Superior temporal gyrus (tissue), 1 donor: ENCODE data around the gene RUNX3.

Experiments used
- DNase-seq: peaks from one replicate; pipeline ENCODE4 v3.0.0-alpha.2; 2016; ENCODE audit errors: extremely low spot score

Gene RUNX3

DNA sequence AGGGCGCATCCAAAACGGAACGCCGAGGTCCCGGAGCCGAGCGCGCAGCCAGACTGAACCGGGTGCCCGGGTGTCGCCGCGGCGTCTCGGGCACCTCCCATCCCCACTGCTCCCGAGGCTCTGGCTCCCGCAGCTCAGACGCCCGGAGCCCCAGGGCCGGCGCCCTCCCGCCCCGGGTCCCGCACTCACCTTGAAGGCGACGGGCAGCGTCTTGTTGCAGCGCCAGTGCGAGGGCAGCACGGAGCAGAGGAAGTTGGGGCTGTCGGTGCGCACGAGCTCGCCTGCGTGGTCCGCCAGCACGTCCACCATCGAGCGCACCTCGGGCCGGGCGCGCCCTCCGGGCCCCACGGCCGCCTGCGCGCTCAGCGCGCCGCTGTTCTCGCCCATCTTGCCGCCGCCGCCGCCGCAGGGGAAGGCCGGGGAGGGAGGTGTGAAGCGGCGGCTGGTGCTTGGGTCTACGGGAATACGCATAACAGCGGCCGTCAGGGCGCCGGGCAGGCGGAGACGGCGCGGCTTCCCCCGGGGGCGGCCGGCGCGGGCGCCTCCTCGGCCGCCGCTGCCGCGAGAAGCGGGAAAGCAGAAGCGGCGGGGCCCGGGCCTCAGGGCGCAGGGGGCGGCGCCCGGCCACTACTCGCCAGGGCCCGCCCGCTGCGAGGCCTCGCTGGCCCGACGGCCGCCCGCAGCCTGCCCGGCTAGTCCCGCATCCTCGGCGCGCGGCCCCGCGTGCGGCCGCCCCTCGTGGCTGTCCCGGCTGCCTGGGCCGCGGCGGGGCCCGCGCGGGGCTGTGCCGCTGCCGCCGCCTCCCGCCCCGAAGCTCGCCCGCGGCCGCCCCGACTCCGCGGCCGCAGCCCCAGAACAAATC, 447 bp downstream of the RUNX3 start:
- DNase-seq, result no peak

GRCh38 chr1:24928689-24929397, 1.2 kb downstream of the RUNX3 start:
- DNase-seq, result no peak

DNA sequence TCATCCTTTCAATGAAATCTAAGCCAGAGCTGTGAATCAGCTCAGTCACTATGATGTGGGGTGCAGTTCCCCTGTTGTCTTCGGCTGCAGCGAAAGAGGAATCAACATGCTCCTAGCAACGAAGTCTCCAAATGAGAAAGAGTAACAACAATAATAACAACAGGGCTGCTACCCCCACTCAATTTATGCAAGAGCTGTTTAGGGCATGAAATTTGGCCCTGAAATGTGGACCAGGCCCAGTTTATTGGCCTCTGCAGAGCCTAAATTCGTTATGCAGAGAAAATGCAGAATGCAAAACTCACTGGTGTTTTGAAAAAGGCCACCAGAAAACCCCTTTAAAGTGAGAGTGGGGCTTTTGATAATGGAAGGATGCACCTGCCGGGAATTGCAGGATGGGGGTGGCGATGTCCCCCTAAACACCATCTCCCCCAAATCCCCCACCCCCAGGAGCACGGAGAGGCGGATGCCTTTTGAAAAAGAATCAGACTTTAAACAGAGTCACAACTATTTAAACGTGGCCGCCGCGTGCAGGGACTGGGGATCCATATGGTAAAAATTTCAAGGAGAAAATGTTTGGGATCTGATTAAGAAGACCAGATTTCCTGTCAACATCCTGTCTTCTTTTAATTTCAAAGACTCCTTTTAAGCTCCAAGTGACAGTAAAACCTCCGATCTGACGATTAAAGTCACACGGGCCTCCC, 1.9 kb downstream of the RUNX3 start:
- no peak for DNase-seq

DNA sequence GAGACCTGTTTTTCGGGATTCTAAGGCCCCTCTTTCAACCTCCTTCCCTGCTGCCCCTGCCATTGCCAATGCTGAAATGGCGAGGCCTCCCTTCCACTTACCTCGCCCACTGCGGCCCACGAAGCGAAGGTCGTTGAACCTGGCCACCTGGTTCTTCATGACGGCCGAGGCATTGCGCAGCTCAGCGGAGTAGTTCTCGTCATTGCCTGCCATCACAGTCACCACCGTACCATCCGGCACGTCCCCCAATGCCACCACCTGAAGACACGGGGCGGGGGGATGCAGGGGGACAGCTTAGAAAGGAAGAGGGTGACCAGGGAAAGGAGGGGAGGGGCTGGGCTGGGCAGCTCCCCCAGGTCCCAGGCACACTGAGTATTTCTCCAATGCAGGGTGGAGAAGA, 2.6 kb downstream of the RUNX3 start:
- no peak for DNase-seq

DNA sequence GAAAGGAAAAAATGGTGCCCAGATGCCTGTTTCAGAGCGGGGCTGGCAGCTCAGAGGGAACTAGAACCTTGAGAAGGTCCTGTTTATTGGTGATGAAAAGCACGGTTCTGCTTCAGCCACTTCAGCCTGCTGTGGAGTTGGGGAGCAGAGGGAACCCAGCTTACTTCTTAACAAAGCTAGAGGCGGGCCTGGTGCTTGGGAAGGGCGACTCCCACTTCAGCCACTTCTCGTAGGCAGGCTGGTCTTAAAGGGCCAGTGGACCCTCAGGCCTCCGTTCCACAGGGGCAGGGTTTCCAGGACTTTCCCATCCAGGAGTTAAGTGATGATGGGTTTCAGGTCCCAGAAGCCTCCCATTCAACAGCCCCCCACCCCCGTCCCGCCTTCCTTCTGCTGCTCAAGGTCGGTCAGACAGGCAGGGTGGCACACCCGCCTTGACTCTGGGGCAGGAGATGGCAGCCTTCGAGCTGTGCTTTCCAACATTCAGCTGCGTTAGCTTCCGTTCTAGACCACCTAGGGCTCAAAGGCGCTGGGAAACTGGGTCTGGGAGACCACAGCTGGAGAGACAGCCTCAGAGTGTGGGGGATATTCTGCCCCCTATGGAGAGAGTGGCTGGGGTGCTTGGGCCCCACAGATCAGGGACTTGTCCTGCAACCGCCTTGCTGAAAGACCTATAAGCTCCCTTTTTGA, 3.4 kb downstream of the RUNX3 start:
- no peak for DNase-seq

- DNase-seq, result no peak
Measured at GRCh38 chr1:24925963-24926362, 4.1 kb downstream of the RUNX3 start.

DNA sequence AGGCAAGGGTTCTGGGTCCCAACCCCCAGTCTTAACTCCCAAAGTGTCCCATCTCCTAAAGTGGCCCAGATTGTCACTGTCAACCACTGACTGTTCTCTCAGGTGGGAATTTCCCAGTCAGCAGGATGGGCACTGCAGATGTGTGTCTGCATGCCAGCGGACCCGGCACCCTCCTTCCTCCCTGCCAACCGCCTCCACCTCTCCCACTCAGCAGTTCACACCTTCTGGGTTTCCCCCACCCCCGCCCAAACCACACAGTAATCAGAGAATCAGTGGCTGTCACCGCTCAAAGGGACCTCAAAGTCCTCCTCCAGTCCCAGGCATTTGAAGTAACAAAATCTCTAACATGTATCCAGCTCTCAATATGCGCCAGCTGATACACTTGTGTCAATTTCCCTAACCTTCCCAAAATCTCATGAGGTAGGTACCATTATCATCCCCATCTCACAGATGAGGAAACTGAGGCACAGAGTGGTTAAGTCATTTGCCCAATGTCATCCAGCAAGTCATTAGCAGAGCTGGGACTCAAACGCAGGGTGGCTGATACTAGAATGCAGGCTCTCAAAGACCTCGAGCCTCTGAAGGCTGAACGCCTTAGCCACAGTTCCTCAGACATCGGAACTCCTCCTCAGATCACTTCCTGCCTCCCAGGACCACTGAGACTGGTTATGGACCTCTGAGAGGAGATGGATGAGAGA, 4.8 kb downstream of the RUNX3 start:
- DNase-seq, result no peak

DNA sequence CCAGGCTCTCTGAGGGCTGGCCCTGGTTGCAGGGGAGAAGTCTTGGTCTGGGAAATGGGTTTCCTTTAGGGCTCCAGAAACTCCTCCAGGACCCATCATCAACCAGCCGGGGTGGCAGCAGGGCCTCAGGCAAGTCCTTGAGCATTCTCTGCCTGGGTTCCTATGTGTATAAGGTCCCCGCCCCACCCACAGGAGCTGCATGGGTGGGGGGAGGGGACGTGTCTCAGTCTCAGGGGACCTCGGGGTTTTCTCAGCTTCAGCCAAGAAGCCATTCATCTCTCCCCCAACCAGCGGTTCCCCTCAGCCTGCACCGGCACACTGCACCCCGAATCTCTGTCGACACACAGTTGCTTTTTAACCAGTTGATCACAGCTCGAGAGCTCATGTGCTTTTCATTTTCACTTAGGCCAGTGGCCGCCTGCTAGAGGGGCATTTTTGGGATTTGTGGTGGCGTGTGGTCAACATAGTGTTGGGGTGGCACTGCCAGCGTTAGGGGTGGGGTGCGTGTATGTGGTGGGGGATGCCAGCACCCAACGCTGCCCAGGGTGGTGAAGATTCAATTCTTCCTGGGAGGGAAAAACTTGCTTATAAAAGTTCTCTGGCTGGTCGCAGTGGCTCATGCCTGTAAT, 6.5 kb downstream of the RUNX3 start:
- no peak for DNase-seq

DNA sequence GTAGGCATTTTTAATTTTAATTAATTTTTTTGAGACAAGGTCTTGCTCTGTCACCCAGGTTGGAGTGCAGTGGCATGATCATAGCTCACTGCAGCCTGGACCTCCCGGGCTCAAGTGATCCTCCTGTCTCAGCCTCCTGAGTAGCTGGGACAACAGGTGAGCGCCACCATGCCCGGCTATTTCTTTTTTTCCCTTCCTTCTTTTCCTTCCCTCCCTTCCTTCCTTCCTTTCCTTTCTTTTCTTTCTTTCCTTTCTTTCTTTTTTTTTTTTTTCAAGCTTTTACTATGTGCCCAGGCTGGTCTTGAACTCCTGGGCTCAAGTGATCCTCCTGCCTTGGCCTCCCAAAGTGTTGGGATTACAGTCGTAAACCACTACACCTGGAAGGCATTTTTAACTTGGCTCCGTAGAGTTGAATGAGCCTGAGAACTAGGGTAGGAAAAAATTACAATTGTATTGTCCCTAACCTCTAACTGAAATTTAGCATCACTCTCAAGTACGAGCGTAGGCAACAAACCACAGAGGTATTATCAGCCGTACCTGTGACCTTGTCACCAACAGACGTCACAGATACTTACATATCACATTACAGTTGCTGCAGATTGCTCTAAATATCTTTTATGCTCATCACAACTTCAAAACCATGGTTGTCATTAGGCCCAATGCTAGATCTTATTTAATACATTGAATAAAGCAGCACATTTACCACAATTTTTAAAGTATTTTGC, 8.0 kb downstream of the RUNX3 start:
- no peak for DNase-seq

GRCh38 chr1:24921412-24921811, 8.7 kb downstream of the RUNX3 start:
- DNase-seq, result no peak

GRCh38 chr1:24920533-24920925, 9.5 kb downstream of the RUNX3 start:
- DNase-seq, result no peak

DNA sequence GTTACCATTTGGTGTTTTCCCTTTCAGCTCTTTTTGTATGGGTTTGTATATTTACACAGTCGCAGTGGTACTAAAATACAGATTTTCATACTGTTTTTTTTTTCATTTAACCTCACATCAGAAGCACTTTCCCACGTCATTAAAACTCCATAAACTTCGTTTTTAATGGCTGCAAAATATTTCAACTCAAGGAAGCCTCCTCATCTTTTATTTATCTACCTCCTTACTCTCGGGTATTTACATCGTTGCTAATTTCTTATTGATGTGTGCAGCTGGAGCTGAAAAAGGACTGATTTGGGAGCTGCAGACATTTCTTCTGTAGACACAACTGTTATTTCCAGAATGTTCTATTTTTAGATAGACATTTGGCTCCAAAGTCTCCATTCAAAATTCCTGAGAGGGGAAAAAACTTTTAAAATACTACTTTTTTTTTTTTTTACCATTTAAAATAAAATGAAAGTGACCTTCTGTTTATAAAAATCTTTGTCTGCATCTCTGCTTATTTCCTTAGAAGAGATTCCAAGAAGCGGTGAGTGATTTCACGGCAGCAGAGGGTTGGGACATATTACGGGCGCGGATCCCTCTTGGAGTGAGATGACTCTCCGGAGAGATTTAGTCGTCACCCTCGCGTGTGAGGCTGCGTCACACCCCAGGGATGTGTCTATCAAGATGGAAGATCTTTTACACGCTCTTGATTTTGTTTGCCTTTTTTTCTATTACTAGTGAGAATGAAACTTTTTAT, 10.1 kb downstream of the RUNX3 start:
- DNase-seq, result no peak

GRCh38 chr1:24918995-24919605, 11.0 kb downstream of the RUNX3 start:
- DNase-seq, result no peak

DNA sequence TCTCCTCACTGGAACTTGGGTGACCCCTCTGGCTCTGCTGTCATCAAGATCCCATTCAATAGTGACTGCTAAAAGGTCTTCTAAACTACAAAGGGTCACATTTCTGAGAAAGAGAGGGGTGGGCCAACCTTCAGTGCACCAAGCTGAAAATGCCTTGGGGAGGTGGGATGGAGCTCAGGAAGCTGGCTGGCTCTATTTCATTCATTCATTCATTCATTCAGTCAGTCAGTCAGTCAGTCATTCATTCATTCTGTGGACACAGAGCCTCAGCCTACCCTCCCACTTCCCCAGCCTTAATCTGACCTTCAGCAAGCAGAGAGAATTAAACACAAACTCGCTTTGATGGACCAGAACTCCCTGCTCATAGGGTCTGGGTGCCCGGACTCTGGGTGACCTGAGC, 11.7 kb downstream of the RUNX3 start:
- DNase-seq, result no peak

DNA sequence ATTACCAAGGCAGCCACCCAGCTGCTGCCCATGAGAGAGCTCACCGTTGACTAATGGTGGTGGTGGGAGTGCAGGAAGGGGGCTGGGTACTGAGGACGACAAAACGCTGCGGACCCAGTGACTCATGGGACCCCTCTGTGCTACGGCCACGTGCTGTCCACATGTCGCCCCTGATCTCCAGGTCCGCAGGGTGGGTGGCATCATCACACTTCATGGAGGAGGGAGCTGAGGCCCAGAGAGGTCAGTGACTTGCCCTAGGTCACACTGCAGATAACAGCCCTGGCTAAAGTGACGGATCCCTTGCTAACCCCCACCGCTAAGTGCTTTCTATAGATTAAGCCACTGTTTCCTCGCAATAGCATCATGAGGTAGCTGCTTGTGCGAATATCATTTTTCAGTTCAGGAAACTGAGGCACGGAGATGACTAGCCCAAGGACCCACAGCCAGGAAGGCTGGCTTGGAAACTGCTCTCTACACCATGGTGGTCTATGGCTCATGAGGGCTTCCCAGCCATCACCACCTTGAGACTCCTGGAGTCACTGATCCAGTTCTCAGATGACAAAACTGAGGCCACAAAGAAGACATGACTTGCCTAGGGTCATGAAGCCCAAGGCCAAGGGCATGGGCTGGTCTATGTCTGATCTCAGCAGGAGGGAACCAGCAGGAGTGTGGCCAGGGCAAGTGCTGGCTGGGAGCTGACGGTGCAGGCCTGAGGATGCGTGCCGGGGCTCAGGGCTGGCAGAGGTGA, 12.6 kb downstream of the RUNX3 start:
- no peak for DNase-seq

- no peak for DNase-seq
Measured at GRCh38 chr1:24915816-24916602, 14.1 kb downstream of the RUNX3 start.

GRCh38 chr1:24914226-24915069, 15.6 kb downstream of the RUNX3 start:
- peak; percentile 23 for DNase-seq
